ENCODE measurements around the gene APAF1.

APAF1 gene

DNA sequence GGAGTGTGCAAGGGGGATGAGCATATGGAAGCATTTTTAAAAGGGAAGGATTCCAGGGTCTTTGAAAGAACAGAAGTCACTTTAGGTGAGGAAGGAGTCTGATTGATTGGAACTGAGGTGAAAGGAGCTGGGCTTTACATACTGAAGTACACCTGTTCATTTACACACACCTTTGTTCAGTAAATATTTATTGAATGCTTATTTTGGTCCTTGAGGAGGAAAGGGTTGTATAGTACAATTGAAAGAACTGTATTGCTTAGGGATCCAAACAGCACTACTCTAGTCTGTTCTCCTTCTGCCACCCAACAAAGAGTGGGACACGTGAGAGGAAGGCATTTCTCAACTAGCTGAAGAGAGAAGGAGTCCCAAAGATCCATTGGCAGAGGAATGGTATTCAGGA, 63.9 kb downstream of the APAF1 start:
- TF ChIP-seq, protein P1, sequence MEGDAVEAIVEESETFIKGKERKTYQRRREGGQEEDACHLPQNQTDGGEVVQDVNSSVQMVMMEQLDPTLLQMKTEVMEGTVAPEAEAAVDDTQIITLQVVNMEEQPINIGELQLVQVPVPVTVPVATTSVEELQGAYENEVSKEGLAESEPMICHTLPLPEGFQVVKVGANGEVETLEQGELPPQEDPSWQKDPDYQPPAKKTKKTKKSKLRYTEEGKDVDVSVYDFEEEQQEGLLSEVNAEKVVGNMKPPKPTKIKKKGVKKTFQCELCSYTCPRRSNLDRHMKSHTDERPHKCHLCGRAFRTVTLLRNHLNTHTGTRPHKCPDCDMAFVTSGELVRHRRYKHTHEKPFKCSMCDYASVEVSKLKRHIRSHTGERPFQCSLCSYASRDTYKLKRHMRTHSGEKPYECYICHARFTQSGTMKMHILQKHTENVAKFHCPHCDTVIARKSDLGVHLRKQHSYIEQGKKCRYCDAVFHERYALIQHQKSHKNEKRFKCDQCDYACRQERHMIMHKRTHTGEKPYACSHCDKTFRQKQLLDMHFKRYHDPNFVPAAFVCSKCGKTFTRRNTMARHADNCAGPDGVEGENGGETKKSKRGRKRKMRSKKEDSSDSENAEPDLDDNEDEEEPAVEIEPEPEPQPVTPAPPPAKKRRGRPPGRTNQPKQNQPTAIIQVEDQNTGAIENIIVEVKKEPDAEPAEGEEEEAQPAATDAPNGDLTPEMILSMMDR (conservative IDR thresholded peaks at IDR 0.05; ENCODE audit: low read depth, low read length): no peak
- no peaks in the 10 kb centered on the region for H3K36me3 ChIP-seq (ENCODE audit: insufficient read depth)
- no peak overlapping the region for H3K9ac ChIP-seq
- no peak overlapping the region for H3K4me2 ChIP-seq
- no peaks in the 10 kb centered on the region for H3K27me3 ChIP-seq (ENCODE audit: insufficient read depth, low read depth)
- no peaks in the 10 kb centered on the region for H4K20me1 ChIP-seq (ENCODE audit: insufficient read depth)
- no peaks in the 10 kb centered on the region for H3K4me1 ChIP-seq (ENCODE audit: low read depth, poor library complexity, severe bottlenecking)
- H3K4me3 ChIP-seq (IDR thresholded peaks at IDR 0.05; ENCODE audit: insufficient read depth, low read depth, low read length): no peak overlapping the region
- no peak overlapping the region for H2AFZ ChIP-seq (ENCODE audit: low read depth)
- no peaks in the 10 kb centered on the region for H3K79me2 ChIP-seq (ENCODE audit: insufficient read depth, low read depth)
- H3K27ac ChIP-seq: no peak overlapping the region

DNA sequence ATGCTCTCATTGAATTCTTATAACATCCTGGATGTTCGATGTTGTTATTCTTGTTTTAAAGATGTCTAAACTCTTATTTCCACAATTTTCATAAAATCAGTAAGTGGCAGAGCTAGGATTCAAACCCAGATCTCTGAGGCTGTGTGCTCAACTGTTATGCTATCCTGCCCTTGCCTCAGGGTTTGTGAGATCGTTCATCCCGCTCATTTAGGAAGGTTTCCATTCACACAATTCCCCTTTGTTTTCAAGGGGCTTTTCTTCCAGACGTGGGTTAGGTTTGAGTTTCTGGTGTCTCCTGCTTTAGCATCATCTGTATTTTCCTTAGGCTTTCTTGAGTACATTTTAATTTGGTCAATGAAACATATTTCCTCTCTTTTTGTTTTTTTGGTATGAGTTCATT, 69.3 kb downstream of the APAF1 start:
- Histone ChIP-seq H2AFZ (ENCODE audit: low read depth) (no peak overlapping the region), H3K4me1 (ENCODE audit: low read depth, poor library complexity, severe bottlenecking) (no peaks in the 10 kb centered on the region), H4K20me1 (ENCODE audit: insufficient read depth) (no peaks in the 10 kb centered on the region), H3K36me3 (ENCODE audit: insufficient read depth) (no peaks in the 10 kb centered on the region), H3K27ac (no peak overlapping the region), H3K4me2 (no peak overlapping the region), H3K9ac (no peak overlapping the region), H3K4me3 (IDR thresholded peaks at IDR 0.05; ENCODE audit: insufficient read depth, low read depth, low read length) (no peak overlapping the region), H3K79me2 (ENCODE audit: insufficient read depth, low read depth) (no peaks in the 10 kb centered on the region), H3K27me3 (ENCODE audit: insufficient read depth, low read depth) (no peaks in the 10 kb centered on the region)
- TF ChIP-seq, protein P1 (conservative IDR thresholded peaks at IDR 0.05; ENCODE audit: low read depth, low read length): no peak

DNA sequence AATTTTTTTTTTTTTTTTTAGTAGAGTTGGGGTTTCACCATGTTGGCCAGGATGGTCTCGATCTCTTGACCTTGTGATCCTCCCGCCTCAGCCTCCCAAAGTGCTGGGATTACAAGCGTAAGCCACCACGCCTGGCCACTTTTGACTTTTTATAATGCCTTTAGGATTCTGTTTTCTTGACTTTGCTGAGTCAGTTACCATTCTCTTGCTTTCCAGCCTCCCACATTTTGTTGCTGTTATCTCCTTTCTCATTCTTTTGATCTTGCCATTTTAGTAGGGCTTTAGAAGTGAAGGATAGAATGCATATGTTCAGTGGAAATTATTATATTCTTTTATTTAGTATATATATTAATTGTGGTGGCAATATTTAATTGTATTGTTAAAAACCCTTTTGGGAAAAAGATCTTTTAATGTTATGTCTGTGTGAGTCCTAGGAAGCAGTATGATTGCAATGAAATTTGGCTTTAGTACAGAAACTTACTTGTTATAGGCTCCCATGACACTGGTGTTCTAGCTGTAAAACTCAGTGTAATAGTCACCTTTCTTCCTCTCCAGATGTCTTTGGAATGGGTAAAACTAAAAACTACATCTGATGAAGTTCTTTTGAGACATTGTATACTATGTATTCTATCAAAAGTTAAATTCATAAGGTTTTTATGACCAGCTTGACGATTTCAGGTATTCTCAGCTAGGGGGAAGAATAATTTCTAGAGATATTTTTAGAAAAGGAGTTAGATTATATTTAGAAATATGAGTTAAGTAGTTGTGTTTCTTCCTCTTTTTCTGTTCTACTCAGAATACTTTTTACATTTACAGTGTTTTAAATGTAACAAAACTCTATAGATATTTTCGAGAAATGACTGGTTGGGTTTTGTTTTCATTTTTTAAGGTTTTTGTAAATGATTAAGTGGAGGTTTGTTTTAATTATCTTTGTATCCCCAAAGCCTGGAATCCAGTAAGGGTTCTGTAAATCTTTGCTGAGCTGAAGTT, 74.7 kb downstream of the APAF1 start:
- Histone ChIP-seq H3K27ac (no peak overlapping the region), H3K36me3 (ENCODE audit: insufficient read depth) (no peaks in the 10 kb centered on the region), H3K4me1 (ENCODE audit: low read depth, poor library complexity, severe bottlenecking) (no peaks in the 10 kb centered on the region), H3K9ac (no peak overlapping the region), H3K4me3 (IDR thresholded peaks at IDR 0.05; ENCODE audit: insufficient read depth, low read depth, low read length) (no peak overlapping the region), H3K4me2 (no peak overlapping the region), H3K79me2 (ENCODE audit: insufficient read depth, low read depth) (no peaks in the 10 kb centered on the region), H3K27me3 (ENCODE audit: insufficient read depth, low read depth) (no peaks in the 10 kb centered on the region), H4K20me1 (ENCODE audit: insufficient read depth) (no peaks in the 10 kb centered on the region), H2AFZ (ENCODE audit: low read depth) (no peak overlapping the region)
- TF ChIP-seq, protein P1 (conservative IDR thresholded peaks at IDR 0.05; ENCODE audit: low read depth, low read length): no peak

DNA sequence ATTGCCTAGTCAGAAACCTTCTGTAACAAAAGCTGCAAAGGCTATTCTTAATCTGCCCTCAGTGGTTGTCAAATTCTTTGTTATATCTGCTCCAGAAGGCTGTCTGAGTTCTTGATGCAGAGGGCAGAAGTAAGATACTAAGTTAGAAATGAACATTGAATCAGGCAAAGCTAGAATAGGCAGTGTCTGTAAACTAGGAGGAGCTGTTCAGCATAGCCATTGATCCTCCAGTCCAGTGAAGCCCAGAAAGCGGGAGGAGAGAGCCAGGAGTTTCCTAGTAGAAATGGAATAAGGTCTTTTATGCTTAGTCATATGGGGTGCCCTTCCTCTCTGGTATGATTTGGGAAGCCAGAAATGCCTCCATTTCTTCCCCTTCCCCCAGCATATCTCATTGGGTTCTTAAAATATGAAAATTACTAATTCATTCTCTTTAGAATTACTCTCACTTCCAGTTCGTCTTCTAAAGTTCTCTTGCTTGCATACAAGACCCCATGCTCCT, 76.2 kb downstream of the APAF1 start:
- Histone ChIP-seq H2AFZ (ENCODE audit: low read depth) (no peak overlapping the region), H4K20me1 (ENCODE audit: insufficient read depth) (no peaks in the 10 kb centered on the region), H3K36me3 (ENCODE audit: insufficient read depth) (no peaks in the 10 kb centered on the region), H3K4me3 (IDR thresholded peaks at IDR 0.05; ENCODE audit: insufficient read depth, low read depth, low read length) (no peak overlapping the region), H3K27ac (no peak overlapping the region), H3K4me1 (ENCODE audit: low read depth, poor library complexity, severe bottlenecking) (no peaks in the 10 kb centered on the region), H3K9ac (no peak overlapping the region), H3K27me3 (ENCODE audit: insufficient read depth, low read depth) (no peaks in the 10 kb centered on the region), H3K79me2 (ENCODE audit: insufficient read depth, low read depth) (no peaks in the 10 kb centered on the region), H3K4me2 (no peak overlapping the region)
- TF ChIP-seq, protein P1 (conservative IDR thresholded peaks at IDR 0.05; ENCODE audit: low read depth, low read length): no peak

All from KMS-11 (cell line).